ENCODE results near the gene RIN1.

GRCh38 chr11:66324664-66325063 is 11.6 kb downstream of the RIN1 start:
- TF ChIP-seq CTCF (conservative IDR thresholded peaks at IDR 0.05; ENCODE audit: low read length) (no peak), EZH2phosphoT487 (IDR thresholded peaks at IDR 0.05; ENCODE audit: borderline replicate concordance) (no peak)

Measured in Loucy (cell line).